CD14-positive monocyte (primary cell): ENCODE measurements around the gene CCDC121. TPM values are rescaled to one million over a fixed set of nuclear protein-coding genes. Genes with fewer than 3 reads are reported as not detected.

ENCODE experiments used
- DNase-seq, 3 donors: peaks; one replicate each; pipeline ENCODE4 v3.0.0-alpha.2; 2011 to 2022
- H2AFZ ChIP-seq: 2 replicates; pipeline ENCODE4 v1.6.0; 2012; ENCODE audit warnings: mild to moderate bottlenecking, low read depth, low read length, inconsistent platforms; ENCODE audit not compliant: insufficient read depth, poor library complexity, severe bottlenecking
- H3K27ac ChIP-seq, 2 donors: 1 replicate in 1 of 2; 2 replicates in 1 of 2; pipeline ENCODE4 v1.5.1; 2012 to 2013; ENCODE audit warnings: low read length in 2 of 2, control low read depth in 1 of 2, inconsistent platforms in 1 of 2, low read depth in 1 of 2, mild to moderate bottlenecking in 1 of 2
- H3K27me3 ChIP-seq, 2 donors: one replicate each; pipeline versions ENCODE4 v1.6.0 to v1.6.1; 2011 to 2013; ENCODE audit warnings: low read length in 2 of 2; ENCODE audit not compliant: control insufficient read depth in 2 of 2, insufficient read depth in 2 of 2
- H3K36me3 ChIP-seq, 2 donors: replicated peaks in 1 of 2; 1 replicate in 1 of 2; 2 replicates in 1 of 2; pipeline versions ENCODE4 v1.5.1 to v1.6.1; 2012 to 2013; ENCODE audit warnings: low read length in 2 of 2, control low read depth in 1 of 2, inconsistent platforms in 1 of 2, mild to moderate bottlenecking in 1 of 2; ENCODE audit not compliant: insufficient read depth in 2 of 2, control insufficient read depth in 1 of 2
- H3K4me1 ChIP-seq, 2 donors: 1 replicate in 1 of 2; 2 replicates in 1 of 2; pipeline versions ENCODE4 v1.5.1 to v1.6.1; 2012 to 2013; ENCODE audit warnings: low read length in 2 of 2, control low read depth in 1 of 2, inconsistent platforms in 1 of 2, mild to moderate bottlenecking in 1 of 2, moderate library complexity in 1 of 2; ENCODE audit not compliant: insufficient read depth in 2 of 2, control insufficient read depth in 1 of 2
- H3K4me2 ChIP-seq: replicated peaks from 2 replicates; pipeline ENCODE3; 2012; ENCODE audit warnings: low read length, moderate library complexity, mild to moderate bottlenecking; ENCODE audit not compliant: poor library complexity, severe bottlenecking; ENCODE audit errors: extremely low read depth
- H3K4me3 ChIP-seq, 3 experiments: fragments of 200-600 bp in 1 of 3; sonication (generic) in 1 of 3; replicated peaks in 1 of 3; 1 replicate in 2 of 3; 2 replicates in 1 of 3; pipeline ENCODE4 v1.5.1; 2011 to 2013; ENCODE audit warnings: low read length in 3 of 3, mild to moderate bottlenecking in 3 of 3, control low read depth in 2 of 3, low read depth in 2 of 3, inconsistent platforms in 1 of 3, moderate library complexity in 1 of 3
- H3K79me2 ChIP-seq: 2 replicates; pipeline ENCODE4 v1.6.0; 2012; ENCODE audit warnings: mild to moderate bottlenecking, control low read depth, inconsistent platforms, low read length, moderate library complexity; ENCODE audit not compliant: insufficient read depth
- H3K9ac ChIP-seq: 2 replicates; pipeline ENCODE4 v1.6.0; 2017; ENCODE audit warnings: low read length, mild to moderate bottlenecking; ENCODE audit not compliant: insufficient read depth, poor library complexity, severe bottlenecking
- H3K9me3 ChIP-seq, 2 donors: replicated peaks in 1 of 2; 1 replicate in 1 of 2; 2 replicates in 1 of 2; pipeline versions ENCODE4 v1.5.1 to v1.6.1; 2012 to 2013; ENCODE audit warnings: low read length in 2 of 2, control low read depth in 1 of 2; ENCODE audit not compliant: control insufficient read depth in 1 of 2, insufficient read depth in 1 of 2
- H4K20me1 ChIP-seq: 2 replicates; pipeline ENCODE4 v1.6.0; 2012; ENCODE audit warnings: mild to moderate bottlenecking, low read length, control low read depth, moderate library complexity; ENCODE audit not compliant: insufficient read depth
- H3K27ac Mint-ChIP-seq, 7 donors: one replicate each; pipeline ENCODE4 v1.8.0; 2020; ENCODE audit warnings: mild to moderate bottlenecking in 7 of 7, mixed read lengths in 7 of 7, moderate library complexity in 6 of 7, inconsistent platforms in 2 of 7
- H3K27me3 Mint-ChIP-seq, 3 donors: one replicate each; pipeline ENCODE4 v1.8.0; 2021 to 2022; ENCODE audit warnings: low read depth in 3 of 3, mild to moderate bottlenecking in 3 of 3, mixed read lengths in 3 of 3, moderate library complexity in 3 of 3, inconsistent platforms in 1 of 3
- H3K36me3 Mint-ChIP-seq, 2 donors: one replicate each; pipeline ENCODE4 v1.8.0; 2020; ENCODE audit warnings: mixed read lengths in 2 of 2, inconsistent platforms in 1 of 2, mild to moderate bottlenecking in 1 of 2
- H3K4me1 Mint-ChIP-seq: one replicate; pipeline ENCODE4 v1.8.0; 2020; ENCODE audit warnings: mild to moderate bottlenecking, mixed read lengths
- H3K4me3 Mint-ChIP-seq, 2 donors: one replicate each; pipeline ENCODE4 v1.8.0; 2020; ENCODE audit warnings: mild to moderate bottlenecking in 2 of 2, mixed read lengths in 2 of 2, moderate library complexity in 1 of 2
- H3K9me3 Mint-ChIP-seq, 7 donors: one replicate each; pipeline ENCODE4 v1.8.0; 2020 to 2022; ENCODE audit warnings: mixed read lengths in 7 of 7, mild to moderate bottlenecking in 6 of 7, moderate library complexity in 6 of 7, inconsistent platforms in 2 of 7
- WGBS: methylation state at CpG from one replicate; pipeline ENCODE4 v1.1.5; 2013; ENCODE audit warnings: missing lambda C conversion rate; ENCODE audit not compliant: insufficient coverage; 5-methylcytosine and 5-hydroxymethylcytosine counted together
- intact Hi-C, 2 donors: fragments of 100-400 bp; cut with micrococcal nuclease; formaldehyde crosslinking; loops; one replicate each; pipeline versions ENCODE4 v1.15.0 to v1.15.1; 2023
- polyA plus RNA-seq, 3 donors: library from polyadenylated mRNA; depleted of rRNA in 1 of 3; unstranded in 2 of 3; stranded (reverse) in 1 of 3; fragments of 300-500 nt in 2 of 3; fragments of >200 nt in 1 of 3; fragmentation: Illumina TruSeq in 2 of 3; gene quantifications; 1 replicate in 2 of 3; 2 replicates in 1 of 3; pipeline ENCODE4 v1.2.3, GENCODE V29; 2012 to 2021
- TF ChIP-seq, protein P1 (sequence below): fragments of 200-600 bp; IDR thresholded peaks from one replicate; pipeline ENCODE4 v1.8.0; 2022; ENCODE audit warnings: antibody characterized with exemption, mild to moderate bottlenecking

CCDC121 gene
- polyA plus RNA-seq, 3 donors = 0.22 to 0.61 (median 0.53) TPM

DNA sequence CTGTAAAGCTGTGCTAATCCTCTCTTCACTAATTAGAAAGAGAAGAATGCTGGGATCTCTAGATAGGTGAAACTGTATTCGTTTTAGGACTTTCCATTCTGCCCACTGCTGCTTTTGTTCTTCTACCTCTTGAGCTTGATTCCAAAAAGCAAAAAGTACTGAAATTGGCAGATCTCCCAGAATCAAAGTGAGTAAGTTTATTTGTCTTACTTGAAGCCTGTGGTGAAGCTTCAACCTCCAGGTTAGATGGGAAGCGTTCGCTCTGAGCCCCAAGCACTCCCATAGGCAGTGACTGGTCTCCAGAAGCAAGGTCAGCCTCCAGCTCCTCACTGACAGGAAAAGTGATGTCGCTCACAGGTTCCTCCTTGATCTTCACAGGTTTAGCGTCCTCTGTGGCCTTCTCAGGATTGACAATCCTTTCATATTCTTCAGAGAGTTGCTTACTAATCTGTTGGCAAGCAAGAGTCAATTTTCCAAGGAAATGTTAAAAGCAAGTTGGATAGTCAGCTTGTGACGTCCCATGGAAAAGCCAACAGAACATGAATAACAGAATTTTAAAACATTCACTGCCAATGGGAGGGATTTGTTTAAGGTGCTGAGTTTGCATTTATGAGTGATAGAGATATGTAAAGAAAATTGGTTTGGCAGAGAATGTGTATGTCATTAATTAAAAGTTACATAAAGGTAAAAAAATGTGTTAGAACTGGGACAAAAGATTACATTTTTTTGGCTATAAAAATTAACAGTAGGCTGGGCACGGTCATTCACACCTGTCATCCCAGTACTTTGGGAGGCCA, 26.5 kb upstream of the CCDC121 start:
- intact Hi-C loops = no loop called here
- Histone ChIP-seq H3K9me3 (no peaks in the 10 kb centered on the region), H3K36me3 (peaks cover 87 to 99% of the 10 kb centered on the region in 2 donors), H3K27ac (no peak overlapping the region), H2AFZ (no peak overlapping the region), H3K4me3 (no peak overlapping the region), H4K20me1 (no peaks in the 10 kb centered on the region), H3K4me2 (no peak overlapping the region), H3K4me1 (no peaks in the 10 kb centered on the region), H3K9ac (no peak overlapping the region), H3K79me2 (no peaks in the 10 kb centered on the region), H3K27me3 (no peaks in the 10 kb centered on the region)
- Mint-ChIP-seq H3K27ac (no peak overlapping the region), H3K27me3 (no peaks in the 10 kb centered on the region), H3K4me1 (no peaks in the 10 kb centered on the region), H3K4me3 (no peak overlapping the region), H3K36me3 (peaks cover 76 to 82% of the 10 kb centered on the region in 2 donors), H3K9me3 (no peaks in the 10 kb centered on the region)
- TF ChIP-seq, protein P1, sequence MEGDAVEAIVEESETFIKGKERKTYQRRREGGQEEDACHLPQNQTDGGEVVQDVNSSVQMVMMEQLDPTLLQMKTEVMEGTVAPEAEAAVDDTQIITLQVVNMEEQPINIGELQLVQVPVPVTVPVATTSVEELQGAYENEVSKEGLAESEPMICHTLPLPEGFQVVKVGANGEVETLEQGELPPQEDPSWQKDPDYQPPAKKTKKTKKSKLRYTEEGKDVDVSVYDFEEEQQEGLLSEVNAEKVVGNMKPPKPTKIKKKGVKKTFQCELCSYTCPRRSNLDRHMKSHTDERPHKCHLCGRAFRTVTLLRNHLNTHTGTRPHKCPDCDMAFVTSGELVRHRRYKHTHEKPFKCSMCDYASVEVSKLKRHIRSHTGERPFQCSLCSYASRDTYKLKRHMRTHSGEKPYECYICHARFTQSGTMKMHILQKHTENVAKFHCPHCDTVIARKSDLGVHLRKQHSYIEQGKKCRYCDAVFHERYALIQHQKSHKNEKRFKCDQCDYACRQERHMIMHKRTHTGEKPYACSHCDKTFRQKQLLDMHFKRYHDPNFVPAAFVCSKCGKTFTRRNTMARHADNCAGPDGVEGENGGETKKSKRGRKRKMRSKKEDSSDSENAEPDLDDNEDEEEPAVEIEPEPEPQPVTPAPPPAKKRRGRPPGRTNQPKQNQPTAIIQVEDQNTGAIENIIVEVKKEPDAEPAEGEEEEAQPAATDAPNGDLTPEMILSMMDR = no peak
- no peak for DNase-seq
- WGBS = 93% methylated on average over 3 of the region's 7 CpGs

DNA sequence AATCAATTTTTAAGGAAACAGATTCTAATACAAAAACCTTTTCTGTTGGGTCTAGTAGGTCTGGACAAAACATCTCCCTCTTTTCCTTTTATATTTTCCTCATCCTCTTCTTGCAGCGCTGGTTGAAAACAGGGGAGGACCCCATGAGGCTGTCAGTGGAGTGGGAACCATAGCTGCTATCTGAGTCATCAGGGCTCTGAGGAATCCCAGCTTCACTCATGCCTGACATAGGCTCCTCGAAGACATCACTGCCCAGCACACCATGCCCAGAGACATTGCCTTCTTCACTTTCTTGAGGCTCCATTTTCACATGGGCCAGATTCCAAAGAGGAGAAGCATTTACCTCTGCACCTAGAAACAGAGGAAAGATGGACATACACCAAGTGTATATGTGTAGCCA, 24.6 kb upstream of the CCDC121 start:
- Mint-ChIP-seq H3K27me3 (no peaks in the 10 kb centered on the region), H3K4me1 (no peaks in the 10 kb centered on the region), H3K27ac (no peak overlapping the region), H3K4me3 (no peak overlapping the region), H3K9me3 (no peaks in the 10 kb centered on the region), H3K36me3 (peaks cover 78 to 86% of the 10 kb centered on the region in 2 donors)
- WGBS = no CpG with 5 or more reads among the region's 2 CpGs
- Histone ChIP-seq H4K20me1 (no peaks in the 10 kb centered on the region), H3K9ac (no peak overlapping the region), H3K4me2 (no peak overlapping the region), H3K9me3 (no peaks in the 10 kb centered on the region), H3K79me2 (no peaks in the 10 kb centered on the region), H3K4me1 (no peaks in the 10 kb centered on the region), H3K36me3 (peaks cover 93 to 99% of the 10 kb centered on the region in 2 donors), H3K27me3 (no peaks in the 10 kb centered on the region), H2AFZ (no peak overlapping the region), H3K27ac (no peak overlapping the region), H3K4me3 (no peak overlapping the region)
- intact Hi-C loops = no loop called here
- no peak for DNase-seq
- TF ChIP-seq, protein P1 = no peak
